Keratinocyte (primary cell): ENCODE results near the gene FGF10. TPM values are rescaled to one million over a fixed set of nuclear protein-coding genes. Genes with fewer than 3 reads are reported as not detected.

Experiments
- DNase-seq: peaks from one replicate; pipeline ENCODE4 v3.0.0-alpha.2; 2011; ENCODE audit warnings: low read depth, missing footprints, low spot score
- FAIRE-seq: peaks from 2 replicates; lab custom pipeline; 2011; peaks lifted over from hg19 to GRCh38; lab: Jason Lieb, UNC
- H2AFZ ChIP-seq: 2 replicates; pipeline ENCODE4 v1.6.0; 2012; ENCODE audit warnings: low read length, control low read depth, inconsistent platforms; ENCODE audit not compliant: control insufficient read depth
- H3K27ac ChIP-seq: 2 replicates; pipeline ENCODE4 v1.5.1; 2011; ENCODE audit warnings: low read length; ENCODE audit not compliant: control insufficient read depth, insufficient read depth
- H3K27me3 ChIP-seq: 3 replicates; pipeline ENCODE4 v1.6.0; 2011; ENCODE audit warnings: low read length; ENCODE audit not compliant: control insufficient read depth, insufficient read depth; ENCODE audit errors: extremely low read depth
- H3K36me3 ChIP-seq, 2 experiments: 2 replicates in 1 of 2; 3 replicates in 1 of 2; pipeline ENCODE4 v1.5.1; 2011; ENCODE audit warnings: low read length in 2 of 2, mild to moderate bottlenecking in 1 of 2; ENCODE audit not compliant: control insufficient read depth in 2 of 2, insufficient read depth in 2 of 2; ENCODE audit errors: extremely low read depth in 1 of 2
- H3K4me1 ChIP-seq: 3 replicates; pipeline ENCODE4 v1.5.1; 2011; ENCODE audit warnings: low read length; ENCODE audit not compliant: control insufficient read depth, insufficient read depth; ENCODE audit errors: extremely low read depth
- H3K4me2 ChIP-seq: 3 replicates; pipeline ENCODE4 v1.6.0; 2011; ENCODE audit warnings: low read depth, low read length; ENCODE audit not compliant: control insufficient read depth, insufficient read depth; ENCODE audit errors: extremely low read depth
- H3K4me3 ChIP-seq, 3 experiments: fragments of 200-600 bp in 1 of 3; sonication (generic) in 1 of 3; 2 replicates in 2 of 3; 3 replicates in 1 of 3; pipeline ENCODE4 v1.5.1; 2011 to 2016; ENCODE audit warnings: low read length in 3 of 3, mild to moderate bottlenecking in 3 of 3, control low read depth in 2 of 3, inconsistent platforms in 1 of 3, low read depth in 1 of 3, mixed read lengths in 1 of 3, mixed run types in 1 of 3, moderate library complexity in 1 of 3; ENCODE audit not compliant: control insufficient read depth in 2 of 3, insufficient read depth in 2 of 3; ENCODE audit errors: extremely low read depth in 1 of 3
- H3K79me2 ChIP-seq: 2 replicates; pipeline ENCODE4 v1.6.0; 2012; ENCODE audit warnings: low read length; ENCODE audit not compliant: control insufficient read depth, insufficient read depth
- H3K9ac ChIP-seq: 3 replicates; pipeline ENCODE4 v1.6.0; 2011; ENCODE audit warnings: low read length; ENCODE audit not compliant: control insufficient read depth, insufficient read depth; ENCODE audit errors: extremely low read depth
- H3K9me1 ChIP-seq: 3 replicates; pipeline ENCODE4 v1.6.0; 2011; ENCODE audit warnings: low read length; ENCODE audit not compliant: control insufficient read depth, insufficient read depth; ENCODE audit errors: extremely low read depth
- H3K9me3 ChIP-seq: 2 replicates; pipeline ENCODE4 v1.5.1; 2012; ENCODE audit warnings: low read depth, low read length; ENCODE audit not compliant: control insufficient read depth
- H4K20me1 ChIP-seq: 3 replicates; pipeline ENCODE4 v1.6.0; 2011; ENCODE audit warnings: low read length; ENCODE audit not compliant: control insufficient read depth, insufficient read depth; ENCODE audit errors: extremely low read depth
- EZH2 ChIP-seq: IDR thresholded peaks from one replicate; pipeline ENCODE4 v1.6.1; 2012; ENCODE audit warnings: inconsistent platforms, mild to moderate bottlenecking, low read length, moderate library complexity
- dilution Hi-C: fragments of 300-500 bp; cut with MboI; formaldehyde crosslinking; loops from one replicate; pipeline ENCODE4 v1.7.0; 2020; ENCODE audit warnings: low sequenced_read_pairs; ENCODE audit not compliant: extremely low pct_ligation_motif_present
- polyA plus RNA-seq, 5 experiments: library from polyadenylated mRNA; depleted of rRNA in 3 of 5; stranded (reverse) in 3 of 5; stranded (forward) in 1 of 5; unstranded in 1 of 5; fragments of >200 nt; gene quantifications; 1 replicate in 1 of 5; 2 replicates in 3 of 5; 3 replicates in 1 of 5; pipeline versions ENCODE4 v1.2.1 to v1.2.3, GENCODE V29; 2011 to 2012; ENCODE audit warnings: missing spikeins in 2 of 5, low read depth in 1 of 5, low replicate concordance in 1 of 5
- TF ChIP-seq, protein P1 (sequence below), 3 experiments: IDR thresholded peaks in 1 of 3; conservative IDR thresholded peaks in 1 of 3; optimal IDR thresholded peaks in 1 of 3; 2 replicates in 2 of 3; 3 replicates in 1 of 3; pipeline versions ENCODE3 to v1.5.1; 2011; ENCODE audit warnings: low read length in 3 of 3, mild to moderate bottlenecking in 3 of 3, moderate library complexity in 2 of 3, control low read depth in 1 of 3, inconsistent platforms in 1 of 3; ENCODE audit not compliant: insufficient read depth in 2 of 3; ENCODE audit errors: extremely low read depth in 1 of 3

FGF10 gene
- polyA plus RNA-seq, 1 donor (not counting 4 experiments of a cell fraction or from before 2014, with no cell fraction given): not detected

DNA sequence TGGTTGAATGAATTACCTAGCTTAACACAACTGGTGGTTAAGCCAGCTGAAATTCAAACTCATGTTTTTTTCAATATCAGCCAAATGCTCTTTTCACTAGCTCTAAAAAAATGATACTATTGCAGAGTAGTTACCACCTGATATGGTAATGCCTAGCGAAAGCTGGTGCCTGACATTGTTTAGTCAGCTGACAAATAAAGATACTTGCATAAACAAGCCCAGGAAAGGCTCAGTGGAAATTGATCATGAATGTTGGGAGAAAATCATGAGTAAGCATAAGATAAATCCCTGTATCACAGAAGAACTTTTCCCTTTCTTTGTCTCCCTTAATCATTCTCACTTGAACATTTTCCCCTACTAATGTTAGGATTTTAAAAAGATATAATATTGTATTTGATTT, 54.6 kb downstream of the FGF10 start:
- Histone ChIP-seq H3K9me3 (no peaks in the 10 kb centered on the region), H2AFZ (no peak overlapping the region), H3K4me1 (no peaks in the 10 kb centered on the region), H3K27ac (no peak overlapping the region), H3K79me2 (no peaks in the 10 kb centered on the region), H4K20me1 (no peaks in the 10 kb centered on the region), H3K9me1 (no peaks in the 10 kb centered on the region), H3K4me3 (no peak overlapping the region), H3K27me3 (no peaks in the 10 kb centered on the region), H3K4me2 (no peak overlapping the region), H3K9ac (no peak overlapping the region), H3K36me3 (no peaks in the 10 kb centered on the region)
- DNase-seq: no peak
- dilution Hi-C loops: no loop called here
- TF ChIP-seq, protein P1, sequence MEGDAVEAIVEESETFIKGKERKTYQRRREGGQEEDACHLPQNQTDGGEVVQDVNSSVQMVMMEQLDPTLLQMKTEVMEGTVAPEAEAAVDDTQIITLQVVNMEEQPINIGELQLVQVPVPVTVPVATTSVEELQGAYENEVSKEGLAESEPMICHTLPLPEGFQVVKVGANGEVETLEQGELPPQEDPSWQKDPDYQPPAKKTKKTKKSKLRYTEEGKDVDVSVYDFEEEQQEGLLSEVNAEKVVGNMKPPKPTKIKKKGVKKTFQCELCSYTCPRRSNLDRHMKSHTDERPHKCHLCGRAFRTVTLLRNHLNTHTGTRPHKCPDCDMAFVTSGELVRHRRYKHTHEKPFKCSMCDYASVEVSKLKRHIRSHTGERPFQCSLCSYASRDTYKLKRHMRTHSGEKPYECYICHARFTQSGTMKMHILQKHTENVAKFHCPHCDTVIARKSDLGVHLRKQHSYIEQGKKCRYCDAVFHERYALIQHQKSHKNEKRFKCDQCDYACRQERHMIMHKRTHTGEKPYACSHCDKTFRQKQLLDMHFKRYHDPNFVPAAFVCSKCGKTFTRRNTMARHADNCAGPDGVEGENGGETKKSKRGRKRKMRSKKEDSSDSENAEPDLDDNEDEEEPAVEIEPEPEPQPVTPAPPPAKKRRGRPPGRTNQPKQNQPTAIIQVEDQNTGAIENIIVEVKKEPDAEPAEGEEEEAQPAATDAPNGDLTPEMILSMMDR (optimal IDR thresholded peaks at IDR 0.05 in 1 of 3, IDR thresholded peaks at IDR 0.05 in 1 of 3, conservative IDR thresholded peaks at IDR 0.05 in 1 of 3; ENCODE audit: extremely low read depth in 1 of 3, insufficient read depth in 2 of 3, low read length in 3 of 3): no peak
- no peak for TF ChIP-seq EZH2
- no peak for FAIRE-seq

DNA sequence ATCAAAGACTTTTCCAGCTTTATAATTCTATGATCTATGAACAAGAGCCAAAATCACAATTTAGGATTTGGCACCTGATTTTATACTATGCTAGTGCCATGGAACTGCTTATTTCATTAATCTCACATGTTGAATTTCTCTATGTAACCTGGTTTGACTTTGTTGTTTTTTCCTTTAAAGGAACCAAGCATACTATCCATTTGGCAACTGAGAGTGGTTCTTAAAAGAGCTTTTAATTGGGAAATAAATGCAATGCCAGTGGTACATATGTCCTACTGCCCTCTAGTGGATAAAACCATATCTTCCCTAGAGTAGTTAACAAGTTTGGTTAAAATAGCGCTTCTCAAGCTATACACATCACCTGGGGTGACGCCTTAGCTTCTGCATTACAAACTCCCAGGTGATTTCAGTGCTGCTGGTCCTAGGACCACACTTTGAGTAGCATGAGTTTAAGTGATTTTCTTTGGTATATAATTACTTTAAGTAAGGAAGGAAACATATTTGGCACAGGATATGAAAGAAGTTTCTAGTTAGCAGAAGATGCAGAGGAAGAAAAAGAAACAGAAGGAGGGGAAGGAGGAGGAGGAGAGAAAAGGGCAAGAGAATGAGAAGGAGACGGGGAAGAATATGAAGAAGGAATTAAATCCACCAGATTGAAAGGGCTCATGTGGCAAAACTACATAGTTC, 56.8 kb downstream of the FGF10 start:
- Histone ChIP-seq H4K20me1 (no peaks in the 10 kb centered on the region), H3K79me2 (no peaks in the 10 kb centered on the region), H3K9me3 (no peaks in the 10 kb centered on the region), H3K4me2 (no peak overlapping the region), H2AFZ (no peak overlapping the region), H3K4me3 (no peak overlapping the region), H3K36me3 (no peaks in the 10 kb centered on the region), H3K9ac (no peak overlapping the region), H3K4me1 (no peaks in the 10 kb centered on the region), H3K27ac (no peak overlapping the region), H3K9me1 (no peaks in the 10 kb centered on the region), H3K27me3 (no peaks in the 10 kb centered on the region)
- FAIRE-seq: no peak
- DNase-seq: peak; percentile 2
- dilution Hi-C loops: no loop called here
- TF ChIP-seq EZH2: no peak
- TF ChIP-seq, protein P1 (optimal IDR thresholded peaks at IDR 0.05 in 1 of 3, IDR thresholded peaks at IDR 0.05 in 1 of 3, conservative IDR thresholded peaks at IDR 0.05 in 1 of 3; ENCODE audit: extremely low read depth in 1 of 3, insufficient read depth in 2 of 3, low read length in 3 of 3): peak in 2 of 3 experiments; percentile 55 to 56
